Measurements from ENCODE around the gene HS1BP3.

Gene HS1BP3

DNA sequence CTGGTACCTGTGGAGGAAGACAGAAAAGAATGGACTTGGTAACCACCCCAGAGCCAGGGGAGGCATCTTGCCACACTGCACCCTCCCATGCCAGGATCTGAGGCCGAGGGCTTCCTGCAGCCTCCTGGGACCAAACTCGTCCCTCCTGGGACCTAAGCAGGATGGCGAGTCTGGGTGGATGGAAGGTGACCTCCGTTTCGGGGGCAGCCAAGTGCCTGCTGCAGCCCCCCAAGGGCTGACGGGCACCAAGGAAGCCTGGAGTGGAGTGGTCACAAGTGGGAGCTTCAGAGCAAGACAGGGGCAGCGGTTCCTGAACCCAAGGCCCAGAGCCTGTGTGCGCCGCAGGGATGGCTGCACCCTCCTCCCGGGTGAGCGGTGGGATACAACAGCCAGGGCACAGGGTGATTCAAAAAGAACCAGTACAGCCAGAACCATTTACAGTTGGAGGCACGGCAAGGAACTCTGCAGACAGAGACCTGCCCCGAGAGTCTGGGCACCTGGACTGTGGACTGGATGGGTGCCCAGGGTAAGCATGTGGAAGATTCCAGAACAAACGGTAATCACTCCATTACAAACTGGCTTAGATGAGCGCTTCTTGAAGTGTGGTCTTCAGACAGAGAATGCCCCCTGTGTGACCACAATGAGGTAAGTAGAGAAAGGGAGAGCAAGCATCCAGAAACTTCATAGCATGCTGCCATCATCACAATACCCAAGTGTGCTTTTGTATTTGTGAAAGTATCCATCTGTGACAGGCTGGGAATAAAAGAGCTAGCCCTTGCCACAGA, 12.1 kb downstream of the HS1BP3 start:
- no peaks in the 10 kb centered on the region for H3K9me3 ChIP-seq (ENCODE audit: control extremely low read depth in 1 of 5, control insufficient read depth in 4 of 5, insufficient read depth in 2 of 5, low read depth in 1 of 5, low read length in 4 of 5)
- peaks cover 0 to 45% (median 20%) of the 10 kb centered on the region in 4 experiments for H3K36me3 ChIP-seq (ENCODE audit: control insufficient read depth in 4 of 4, insufficient read depth in 4 of 4, low read length in 3 of 4)
- H3K27me3 ChIP-seq (replicated peaks in 2 of 5; ENCODE audit: control insufficient read depth in 4 of 5, insufficient read depth in 5 of 5, low read length in 4 of 5) = no peaks in the 10 kb centered on the region
- no peak overlapping the region for H3K4me3 ChIP-seq (ENCODE audit: control insufficient read depth in 1 of 7, extremely low read depth in 1 of 7, insufficient read depth in 4 of 7, low read depth in 2 of 7, low read length in 6 of 7)
- ChIA-PET CTCF (interaction anchor here (0.8 to 7.8 kb wide), 5 partner anchors 10 to 312 kb away, joined by 3 to 59 read pairs (median 24); no protein-coding TSS in a partner anchor), POLR2A (no interaction called here)
- WGBS (ENCODE audit: insufficient coverage) = 94% methylated on average over 15 of the region's 15 CpGs
- peaks cover 0 to 15% (median 2%) of the 10 kb centered on the region in 4 experiments for H3K4me1 ChIP-seq (ENCODE audit: control extremely low read depth in 1 of 4, control insufficient read depth in 4 of 4, insufficient read depth in 4 of 4, low read length in 3 of 4)
- no peak overlapping the region for H3K27ac ChIP-seq (ENCODE audit: insufficient read depth in 1 of 2, low read depth in 1 of 2, low read length in 2 of 2, poor library complexity in 1 of 2, severe bottlenecking in 2 of 2)
- DNase-seq = no peak

DNA sequence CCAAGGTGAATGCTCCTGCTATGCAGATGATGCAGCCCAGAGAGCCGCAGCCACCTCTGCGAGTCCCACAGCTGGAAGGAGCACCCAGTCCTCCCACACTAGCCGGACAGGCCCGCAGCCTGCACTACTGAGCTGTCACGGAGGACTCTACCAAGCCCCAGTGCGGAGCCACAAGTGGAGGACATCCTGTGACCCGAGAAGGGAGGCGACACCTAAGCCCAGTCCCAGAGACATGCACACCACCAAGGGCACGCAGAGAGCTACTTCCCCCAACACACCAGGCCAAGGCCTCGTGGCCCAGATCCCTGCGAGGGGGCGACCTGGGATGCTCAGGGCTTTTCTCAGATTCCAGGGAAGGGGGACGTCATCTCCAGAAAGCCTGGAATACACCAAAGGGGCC, 12.9 kb downstream of the HS1BP3 start:
- no peak for DNase-seq
- Histone ChIP-seq H3K4me1 (ENCODE audit: control extremely low read depth in 1 of 4, control insufficient read depth in 4 of 4, insufficient read depth in 4 of 4, low read length in 3 of 4) (peaks cover 0 to 14% (median 2%) of the 10 kb centered on the region in 4 experiments), H3K27me3 (replicated peaks in 2 of 5; ENCODE audit: control insufficient read depth in 4 of 5, insufficient read depth in 5 of 5, low read length in 4 of 5) (no peaks in the 10 kb centered on the region), H3K36me3 (ENCODE audit: control insufficient read depth in 4 of 4, insufficient read depth in 4 of 4, low read length in 3 of 4) (peaks cover 0 to 46% (median 19%) of the 10 kb centered on the region in 4 experiments), H3K27ac (ENCODE audit: insufficient read depth in 1 of 2, low read depth in 1 of 2, low read length in 2 of 2, poor library complexity in 1 of 2, severe bottlenecking in 2 of 2) (no peak overlapping the region), H3K4me3 (ENCODE audit: control insufficient read depth in 1 of 7, extremely low read depth in 1 of 7, insufficient read depth in 4 of 7, low read depth in 2 of 7, low read length in 6 of 7) (no peak overlapping the region), H3K9me3 (ENCODE audit: control extremely low read depth in 1 of 5, control insufficient read depth in 4 of 5, insufficient read depth in 2 of 5, low read depth in 1 of 5, low read length in 4 of 5) (no peaks in the 10 kb centered on the region)
- ChIA-PET CTCF (interaction anchor here (0.8 to 7.8 kb wide), 6 partner anchors 11 to 311 kb away, joined by 3 to 59 read pairs (median 4); no protein-coding TSS in a partner anchor), POLR2A (no interaction called here)
- 98% methylated on average over 13 of the region's 13 CpGs for WGBS (ENCODE audit: insufficient coverage)

DNA sequence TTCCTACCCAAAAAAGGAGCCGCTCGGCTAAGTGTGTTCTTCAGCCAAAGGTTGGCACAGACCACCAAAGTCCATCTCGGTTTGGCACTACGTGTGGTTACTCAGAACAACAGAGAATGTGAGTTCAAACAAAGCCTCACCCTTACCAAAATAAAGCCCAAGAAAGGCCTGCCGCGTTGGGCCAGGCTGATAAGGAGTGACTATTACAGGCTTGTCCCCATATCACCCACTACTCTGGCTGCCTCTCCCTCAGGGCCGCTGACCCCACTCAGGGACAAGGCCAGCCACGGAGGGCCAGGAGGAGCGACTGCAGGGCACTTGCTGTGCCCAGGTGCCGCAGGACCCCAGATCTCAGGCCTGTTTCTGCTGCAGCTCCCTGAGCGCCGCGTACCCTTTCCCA, 13.8 kb downstream of the HS1BP3 start:
- H3K27me3 ChIP-seq (replicated peaks in 2 of 5; ENCODE audit: control insufficient read depth in 4 of 5, insufficient read depth in 5 of 5, low read length in 4 of 5) = no peaks in the 10 kb centered on the region
- H3K36me3 ChIP-seq (ENCODE audit: control insufficient read depth in 4 of 4, insufficient read depth in 4 of 4, low read length in 3 of 4) = peaks cover 0 to 46% (median 18%) of the 10 kb centered on the region in 4 experiments
- no peak overlapping the region for H3K4me3 ChIP-seq (ENCODE audit: control insufficient read depth in 1 of 7, extremely low read depth in 1 of 7, insufficient read depth in 4 of 7, low read depth in 2 of 7, low read length in 6 of 7)
- no peaks in the 10 kb centered on the region for H3K9me3 ChIP-seq (ENCODE audit: control extremely low read depth in 1 of 5, control insufficient read depth in 4 of 5, insufficient read depth in 2 of 5, low read depth in 1 of 5, low read length in 4 of 5)
- H3K4me1 ChIP-seq (ENCODE audit: control extremely low read depth in 1 of 4, control insufficient read depth in 4 of 4, insufficient read depth in 4 of 4, low read length in 3 of 4) = peaks cover 0 to 14% (median 2%) of the 10 kb centered on the region in 4 experiments
- H3K27ac ChIP-seq (ENCODE audit: insufficient read depth in 1 of 2, low read depth in 1 of 2, low read length in 2 of 2, poor library complexity in 1 of 2, severe bottlenecking in 2 of 2) = no peak overlapping the region
- POLR2A ChIA-PET = no interaction called here
- DNase-seq = no peak
- WGBS (ENCODE audit: insufficient coverage) = 95% methylated on average over 7 of the region's 13 CpGs
- CTCF ChIA-PET = interaction anchor here (1.0 to 7.8 kb wide), 9 partner anchors 11 to 260 kb away, joined by 3 to 59 read pairs (median 4); no protein-coding TSS in a partner anchor

DNA sequence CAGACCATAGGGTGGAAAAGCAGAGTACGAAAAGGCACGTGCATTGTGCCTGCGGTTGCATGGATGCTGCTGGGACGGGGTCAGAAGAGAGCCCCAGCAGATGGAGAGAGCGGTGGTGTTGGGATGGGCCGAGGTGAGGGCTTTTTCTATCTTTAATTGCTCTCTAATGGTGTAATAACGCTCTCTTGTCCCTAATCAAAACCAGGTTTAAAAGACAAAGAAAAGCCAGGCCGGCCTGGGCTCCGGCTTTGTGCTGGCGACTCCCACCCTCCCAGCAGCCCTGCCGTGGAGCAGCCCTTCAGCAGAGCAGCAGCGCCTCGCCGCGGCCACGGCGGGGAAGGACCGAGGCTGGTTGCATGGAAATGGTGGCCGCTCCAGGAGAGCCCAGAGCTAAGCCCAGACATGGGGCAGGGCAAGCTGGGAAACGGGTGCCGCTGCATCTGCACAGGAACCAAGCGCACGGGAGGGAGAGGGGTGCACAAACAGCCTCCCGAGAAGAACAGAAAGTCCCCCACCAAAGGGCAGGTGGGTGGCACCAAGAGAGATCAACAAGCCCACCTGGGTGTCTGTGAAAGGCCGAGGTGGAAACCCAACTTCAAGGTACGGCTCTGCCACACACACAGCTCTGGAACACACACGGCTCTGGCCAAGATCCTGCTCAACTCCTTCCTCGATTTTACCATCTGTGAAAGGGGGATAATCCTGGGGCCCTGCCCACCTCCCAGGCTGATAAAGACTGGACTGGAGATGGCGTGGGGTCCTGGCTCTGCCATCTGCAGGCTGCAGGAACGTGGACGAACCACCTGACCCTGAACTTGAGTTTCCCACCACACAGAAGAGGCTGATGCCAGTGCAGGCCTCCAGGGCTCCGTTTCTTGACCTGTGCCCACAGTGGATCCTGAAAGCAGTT, 15.0 kb downstream of the HS1BP3 start:
- H3K27me3 ChIP-seq (replicated peaks in 2 of 5; ENCODE audit: control insufficient read depth in 4 of 5, insufficient read depth in 5 of 5, low read length in 4 of 5) = no peaks in the 10 kb centered on the region
- H3K9me3 ChIP-seq (ENCODE audit: control extremely low read depth in 1 of 5, control insufficient read depth in 4 of 5, insufficient read depth in 2 of 5, low read depth in 1 of 5, low read length in 4 of 5) = no peaks in the 10 kb centered on the region
- peaks cover 0 to 14% (median 2%) of the 10 kb centered on the region in 4 experiments for H3K4me1 ChIP-seq (ENCODE audit: control extremely low read depth in 1 of 4, control insufficient read depth in 4 of 4, insufficient read depth in 4 of 4, low read length in 3 of 4)
- peaks cover 0 to 34% (median 15%) of the 10 kb centered on the region in 4 experiments for H3K36me3 ChIP-seq (ENCODE audit: control insufficient read depth in 4 of 4, insufficient read depth in 4 of 4, low read length in 3 of 4)
- no peak overlapping the region for H3K4me3 ChIP-seq (ENCODE audit: control insufficient read depth in 1 of 7, extremely low read depth in 1 of 7, insufficient read depth in 4 of 7, low read depth in 2 of 7, low read length in 6 of 7)
- 56% methylated on average over 32 of the region's 32 CpGs for WGBS (ENCODE audit: insufficient coverage)
- peak; percentile 52 to 76 (median 76) for DNase-seq
- ChIA-PET CTCF (interaction anchor here (0.7 to 7.4 kb wide), 13 partner anchors 13 to 258 kb away, joined by 3 to 59 read pairs (median 6); partner anchors contain the start of gene RHOB), POLR2A (no interaction called here)
- no peak overlapping the region for H3K27ac ChIP-seq (ENCODE audit: insufficient read depth in 1 of 2, low read depth in 1 of 2, low read length in 2 of 2, poor library complexity in 1 of 2, severe bottlenecking in 2 of 2)

DNA sequence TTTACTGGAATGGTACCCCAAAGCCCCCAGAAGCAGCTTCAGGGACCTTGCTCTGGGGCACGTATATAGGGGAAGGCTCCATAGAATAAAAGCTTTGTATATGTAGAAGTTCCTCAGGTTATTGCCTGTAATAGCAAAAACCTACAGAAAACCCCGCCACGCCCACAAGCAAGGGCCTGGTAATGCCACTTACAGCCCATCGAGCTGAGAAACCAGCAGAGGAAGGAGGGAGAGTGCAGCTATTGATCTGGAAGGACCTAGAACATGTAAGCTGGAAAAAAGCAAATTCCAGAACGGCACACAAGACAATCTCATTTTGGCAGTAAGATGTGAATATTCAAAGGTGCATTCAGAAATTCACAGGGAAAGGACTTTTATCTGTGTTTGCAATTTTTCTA, 15.8 kb downstream of the HS1BP3 start:
- POLR2A ChIA-PET = interaction anchor here (1.5 kb wide), 1 partner anchor 188 kb away, joined by 5 read pairs; the partner anchor contains the start of gene RHOB
- Histone ChIP-seq H3K36me3 (ENCODE audit: control insufficient read depth in 4 of 4, insufficient read depth in 4 of 4, low read length in 3 of 4) (peaks cover 0 to 31% (median 9%) of the 10 kb centered on the region in 4 experiments), H3K9me3 (ENCODE audit: control extremely low read depth in 1 of 5, control insufficient read depth in 4 of 5, insufficient read depth in 2 of 5, low read depth in 1 of 5, low read length in 4 of 5) (no peaks in the 10 kb centered on the region)

DNA sequence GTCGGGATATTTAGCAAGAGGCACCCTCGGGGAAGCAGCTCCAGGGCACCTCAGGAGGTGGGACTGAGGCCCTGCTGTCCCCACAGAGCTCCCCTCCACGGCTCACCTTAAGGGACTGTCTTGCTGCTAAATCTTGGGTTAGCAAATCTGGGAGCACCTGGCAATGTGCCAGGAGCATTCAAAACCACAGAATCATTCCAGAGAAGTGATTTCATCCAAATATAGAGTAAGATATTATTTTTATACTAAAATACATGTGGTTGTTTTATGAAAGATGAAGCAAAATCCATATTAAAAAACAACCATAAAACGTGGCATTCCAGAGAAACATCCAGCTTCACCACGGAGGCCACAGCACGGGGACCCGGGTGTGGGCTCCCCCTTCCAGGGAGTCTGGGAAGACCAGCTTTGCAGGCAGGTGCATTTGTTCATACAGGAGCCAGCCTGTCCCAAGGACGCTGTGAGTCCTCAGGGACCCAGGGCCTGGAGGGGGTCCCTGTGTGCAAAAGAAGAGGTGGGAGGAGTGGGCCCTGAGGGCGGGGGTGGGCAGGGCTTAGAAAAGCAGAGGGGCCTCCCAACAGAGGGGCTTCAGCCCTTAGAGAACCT, 16.3 kb downstream of the HS1BP3 start:
- no peaks in the 10 kb centered on the region for H3K27me3 ChIP-seq (replicated peaks in 2 of 5; ENCODE audit: control insufficient read depth in 4 of 5, insufficient read depth in 5 of 5, low read length in 4 of 5)
- 94% methylated on average over 9 of the region's 9 CpGs for WGBS (ENCODE audit: insufficient coverage)
- H3K4me3 ChIP-seq (ENCODE audit: control insufficient read depth in 1 of 7, extremely low read depth in 1 of 7, insufficient read depth in 4 of 7, low read depth in 2 of 7, low read length in 6 of 7) = peak overlapping the region in 1 of 7 experiments; percentile 38
- H3K4me1 ChIP-seq (ENCODE audit: control extremely low read depth in 1 of 4, control insufficient read depth in 4 of 4, insufficient read depth in 4 of 4, low read length in 3 of 4) = peaks cover 0 to 14% (median 2%) of the 10 kb centered on the region in 4 experiments
- no peak overlapping the region for H3K27ac ChIP-seq (ENCODE audit: insufficient read depth in 1 of 2, low read depth in 1 of 2, low read length in 2 of 2, poor library complexity in 1 of 2, severe bottlenecking in 2 of 2)
- no peak for DNase-seq
- no peaks in the 10 kb centered on the region for H3K9me3 ChIP-seq (ENCODE audit: control extremely low read depth in 1 of 5, control insufficient read depth in 4 of 5, insufficient read depth in 2 of 5, low read depth in 1 of 5, low read length in 4 of 5)
- H3K36me3 ChIP-seq (ENCODE audit: control insufficient read depth in 4 of 4, insufficient read depth in 4 of 4, low read length in 3 of 4) = peaks cover 0 to 26% (median 7%) of the 10 kb centered on the region in 4 experiments
- ChIA-PET CTCF (interaction anchor here (0.7 to 7.4 kb wide), 20 partner anchors 12 to 256 kb away, joined by 3 to 59 read pairs (median 4); partner anchors contain the start of gene RHOB), POLR2A (interaction anchor here (1.5 kb wide), 1 partner anchor 188 kb away, joined by 5 read pairs; the partner anchor contains the start of gene RHOB)

More for the DNA sequence above, 15.8 kb downstream of the HS1BP3 start:
- no peak overlapping the region for H3K4me3 ChIP-seq (ENCODE audit: control insufficient read depth in 1 of 7, extremely low read depth in 1 of 7, insufficient read depth in 4 of 7, low read depth in 2 of 7, low read length in 6 of 7)
- H3K27ac ChIP-seq (ENCODE audit: insufficient read depth in 1 of 2, low read depth in 1 of 2, low read length in 2 of 2, poor library complexity in 1 of 2, severe bottlenecking in 2 of 2) = no peak overlapping the region
- peaks cover 0 to 14% (median 2%) of the 10 kb centered on the region in 4 experiments for H3K4me1 ChIP-seq (ENCODE audit: control extremely low read depth in 1 of 4, control insufficient read depth in 4 of 4, insufficient read depth in 4 of 4, low read length in 3 of 4)
- DNase-seq = no peak
- CTCF ChIA-PET = interaction anchor here (0.7 to 7.4 kb wide), 16 partner anchors 14 to 256 kb away, joined by 3 to 59 read pairs (median 4); partner anchors contain the start of gene RHOB
- H3K27me3 ChIP-seq (replicated peaks in 2 of 5; ENCODE audit: control insufficient read depth in 4 of 5, insufficient read depth in 5 of 5, low read length in 4 of 5) = no peaks in the 10 kb centered on the region
- 88% methylated on average over 4 of the region's 5 CpGs for WGBS (ENCODE audit: insufficient coverage)

Measured in common myeloid progenitor, CD34-positive (primary cell).